ENCODE data around the gene SLC25A1. TPM values are rescaled to one million over a fixed set of nuclear protein-coding genes. Genes with fewer than 3 reads are reported as not detected.

Gene SLC25A1
- total and polyA plus RNA-seq, 2 donors (not counting 1 experiment from before 2014, with no cell fraction given) = 41.3 to 47.7 TPM

DNA sequence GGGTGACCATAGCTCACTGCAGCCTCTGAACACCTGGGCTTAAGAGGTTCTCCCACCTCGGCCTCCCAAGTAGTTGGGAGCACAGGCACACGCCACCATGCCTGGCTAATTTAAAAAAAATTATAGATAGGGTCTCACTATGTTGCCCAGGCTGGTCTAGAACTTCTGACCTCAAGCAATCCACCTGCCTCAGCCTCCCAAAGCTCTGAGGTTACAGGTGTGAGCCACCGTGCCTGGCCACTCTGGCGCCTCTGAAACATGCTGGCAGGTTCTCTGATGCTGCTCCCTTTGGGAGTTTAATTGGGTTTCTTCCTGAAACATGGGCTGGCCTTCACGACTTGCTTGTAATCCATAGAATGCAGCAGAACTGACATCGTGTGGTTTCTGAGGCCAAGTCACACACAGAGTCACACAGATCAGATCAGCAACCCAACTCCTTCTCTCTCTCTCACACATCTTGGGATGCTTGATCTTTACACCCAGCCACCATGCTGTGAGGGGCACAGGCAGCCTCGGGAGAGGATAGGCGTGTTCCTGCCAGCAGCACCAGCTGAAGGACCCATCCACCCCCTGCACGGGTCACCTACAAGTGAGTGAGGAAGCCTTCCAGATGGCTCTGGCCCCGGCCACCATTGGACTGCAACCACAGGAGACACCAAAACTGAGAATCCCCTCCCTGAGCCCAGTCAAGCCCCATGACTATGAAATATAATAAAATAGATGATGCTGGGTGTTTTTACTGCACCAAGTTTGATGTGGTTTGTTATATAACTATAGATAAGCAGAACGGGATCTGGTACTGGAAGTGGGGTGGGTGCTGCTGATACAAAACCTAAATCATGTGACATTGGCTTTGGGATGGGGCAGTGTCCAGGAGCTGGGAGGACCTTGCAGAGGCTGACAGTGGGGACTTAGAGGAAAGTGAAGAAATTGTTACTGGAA lies 25.3 kb downstream of the SLC25A1 start:
- peaks cover 13 to 16% of the 10 kb centered on the region in 2 donors for H3K4me1 ChIP-seq (ENCODE audit: control insufficient read depth in 2 of 2, insufficient read depth in 2 of 2, low read length in 2 of 2)
- H2AFZ ChIP-seq (ENCODE audit: insufficient read depth, low read depth, low read length, poor library complexity, severe bottlenecking) = no peak overlapping the region
- ATAC-seq (ENCODE audit: low read depth) (no peak), DNase-seq (no peak)
- Mint-ChIP-seq H3K4me3 (no peak overlapping the region), H3K27ac (no peak overlapping the region), H3K27me3 (peaks cover 35% of the 10 kb centered on the region), H3K4me1 (peaks cover 11% of the 10 kb centered on the region), H3K9me3 (ENCODE audit: insufficient read depth) (peaks cover 4% of the 10 kb centered on the region)
- no peak overlapping the region for H3K27ac ChIP-seq (ENCODE audit: low read length in 2 of 2)
- POLR2A ChIA-PET = interaction anchor here (0.6 kb wide), 1 partner anchor 642 kb away, joined by 4 read pairs; no protein-coding TSS in a partner anchor
- intact Hi-C loops (cut with micrococcal nuclease) = no loop called here
- no peak for TF ChIP-seq EZH2 (IDR thresholded peaks at IDR 0.05; ENCODE audit: borderline replicate concordance, insufficient read depth, low read depth, low read length, poor library complexity, severe bottlenecking)
- TF ChIP-seq, protein P1, sequence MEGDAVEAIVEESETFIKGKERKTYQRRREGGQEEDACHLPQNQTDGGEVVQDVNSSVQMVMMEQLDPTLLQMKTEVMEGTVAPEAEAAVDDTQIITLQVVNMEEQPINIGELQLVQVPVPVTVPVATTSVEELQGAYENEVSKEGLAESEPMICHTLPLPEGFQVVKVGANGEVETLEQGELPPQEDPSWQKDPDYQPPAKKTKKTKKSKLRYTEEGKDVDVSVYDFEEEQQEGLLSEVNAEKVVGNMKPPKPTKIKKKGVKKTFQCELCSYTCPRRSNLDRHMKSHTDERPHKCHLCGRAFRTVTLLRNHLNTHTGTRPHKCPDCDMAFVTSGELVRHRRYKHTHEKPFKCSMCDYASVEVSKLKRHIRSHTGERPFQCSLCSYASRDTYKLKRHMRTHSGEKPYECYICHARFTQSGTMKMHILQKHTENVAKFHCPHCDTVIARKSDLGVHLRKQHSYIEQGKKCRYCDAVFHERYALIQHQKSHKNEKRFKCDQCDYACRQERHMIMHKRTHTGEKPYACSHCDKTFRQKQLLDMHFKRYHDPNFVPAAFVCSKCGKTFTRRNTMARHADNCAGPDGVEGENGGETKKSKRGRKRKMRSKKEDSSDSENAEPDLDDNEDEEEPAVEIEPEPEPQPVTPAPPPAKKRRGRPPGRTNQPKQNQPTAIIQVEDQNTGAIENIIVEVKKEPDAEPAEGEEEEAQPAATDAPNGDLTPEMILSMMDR (IDR thresholded peaks at IDR 0.05) = no peak
- no peaks in the 10 kb centered on the region for H3K36me3 ChIP-seq (replicated peaks in 1 of 2; ENCODE audit: control extremely low read depth in 1 of 2, control insufficient read depth in 1 of 2, extremely low read depth in 1 of 2, insufficient read depth in 2 of 2, low read length in 1 of 2)
- no peaks in the 10 kb centered on the region for H4K20me1 ChIP-seq (ENCODE audit: control insufficient read depth, insufficient read depth, low read length, poor library complexity, severe bottlenecking)
- no peak overlapping the region for H3K9ac ChIP-seq (ENCODE audit: low read length)
- peaks cover 0 to 46% (median 17%) of the 10 kb centered on the region in 4 experiments for H3K27me3 ChIP-seq (replicated peaks in 1 of 4; ENCODE audit: control extremely low read depth in 1 of 4, control insufficient read depth in 3 of 4, insufficient read depth in 4 of 4, low read length in 3 of 4)
- no peaks in the 10 kb centered on the region for H3K79me2 ChIP-seq (ENCODE audit: control insufficient read depth, insufficient read depth, low read length)
- 53% methylated on average over 8 of the region's 11 CpGs for WGBS (ENCODE audit: insufficient coverage)
- H3K4me3 ChIP-seq (ENCODE audit: control extremely low read depth in 1 of 5, extremely low read depth in 1 of 5, insufficient read depth in 1 of 5, low read depth in 2 of 5, low read length in 4 of 5) = no peak overlapping the region
- peaks cover 0 to 16% (median 0%) of the 10 kb centered on the region in 3 donors for H3K9me3 ChIP-seq (ENCODE audit: control extremely low read depth in 1 of 3, control insufficient read depth in 2 of 3, insufficient read depth in 1 of 3, low read length in 2 of 3)
- CTCF ChIA-PET = interaction anchor here (0.8 kb wide), 1 partner anchor 8 kb away, joined by 3 read pairs; the partner anchor contains the start of gene ESS2
- H3K4me2 ChIP-seq (replicated peaks; ENCODE audit: low read depth, low read length, poor library complexity, severe bottlenecking) = no peak overlapping the region
